Measurements from ENCODE around the gene PFDN5.
"Not testable (repeated sequence)": the region's sequence is repeated elsewhere in the genome, so short reads cannot be mapped to it uniquely, and the experiment has no call there.

The PFDN5 gene

GRCh38 chr12:53328043-53328435 lies 32.7 kb downstream of the PFDN5 start:
- no peak for DNase-seq (ENCODE audit: low read depth)

- DNase-seq (ENCODE audit: low read depth): no peak
Measured at GRCh38 chr12:53330671-53331070, 35.3 kb downstream of the PFDN5 start.

GRCh38 chr12:53332339-53332738 lies 37.0 kb downstream of the PFDN5 start:
- DNase-seq (ENCODE audit: low read depth): not testable (repeated sequence)

- DNase-seq (ENCODE audit: low read depth): no peak
Measured at GRCh38 chr12:53332744-53333143, 37.4 kb downstream of the PFDN5 start.

- no peak for DNase-seq (ENCODE audit: low read depth)
Measured at GRCh38 chr12:53333289-53333688, 37.9 kb downstream of the PFDN5 start.

- DNase-seq (ENCODE audit: low read depth): no peak
Measured at GRCh38 chr12:53333845-53334244, 38.5 kb downstream of the PFDN5 start.

- no peak for DNase-seq (ENCODE audit: low read depth)
Measured at GRCh38 chr12:53334822-53335221, 39.5 kb downstream of the PFDN5 start.

GRCh38 chr12:53336181-53336681 lies 40.9 kb downstream of the PFDN5 start, which contains the start of gene SP7:
SP7 (minus strand) TSS chr12:53336354; CDS start chr12:53335646, 708 bp downstream.
- no peak for DNase-seq (ENCODE audit: low read depth)

- DNase-seq (ENCODE audit: low read depth): no peak
Measured at GRCh38 chr12:53338017-53338416, 42.7 kb downstream of the PFDN5 start.

GRCh38 chr12:53338916-53339315 lies 43.6 kb downstream of the PFDN5 start:
- DNase-seq (ENCODE audit: low read depth): no peak

- DNase-seq (ENCODE audit: low read depth): no peak
Measured at GRCh38 chr12:53340398-53340797, 45.1 kb downstream of the PFDN5 start.

- DNase-seq (ENCODE audit: low read depth): no peak
Measured at GRCh38 chr12:53343449-53343848, 48.1 kb downstream of the PFDN5 start.

- DNase-seq (ENCODE audit: low read depth): no peak
Measured at GRCh38 chr12:53343969-53344368, 48.6 kb downstream of the PFDN5 start.

- DNase-seq (ENCODE audit: low read depth): no peak
Measured at GRCh38 chr12:53344487-53344823, 49.1 kb downstream of the PFDN5 start.

- no peak for DNase-seq (ENCODE audit: low read depth)
Measured at GRCh38 chr12:53344824-53345485, 49.6 kb downstream of the PFDN5 start.

- DNase-seq (ENCODE audit: low read depth): no peak
Measured at GRCh38 chr12:53345486-53346188, 50.3 kb downstream of the PFDN5 start.

GRCh38 chr12:53346491-53346890 lies 51.1 kb downstream of the PFDN5 start:
- DNase-seq (ENCODE audit: low read depth): no peak

GRCh38 chr12:53347905-53348304 lies 52.6 kb downstream of the PFDN5 start:
- no peak for DNase-seq (ENCODE audit: low read depth)
